ENCODE results near the gene SSH3.
"Not testable (repeated sequence)": the region's sequence is repeated elsewhere in the genome, so short reads cannot be mapped to it uniquely, and the experiment has no call there.

GRCh38 chr11:67318876-67319275 lies 15.5 kb downstream of the SSH3 start:
- TF ChIP-seq CTCF, POLR2AphosphoS5 (IDR thresholded peaks at IDR 0.05): not testable (repeated sequence)
